ENCODE results near the gene LIMA1.
"Not testable (repeated sequence)": the region's sequence is repeated elsewhere in the genome, so short reads cannot be mapped to it uniquely, and the experiment has no call there.

The LIMA1 gene

DNA sequence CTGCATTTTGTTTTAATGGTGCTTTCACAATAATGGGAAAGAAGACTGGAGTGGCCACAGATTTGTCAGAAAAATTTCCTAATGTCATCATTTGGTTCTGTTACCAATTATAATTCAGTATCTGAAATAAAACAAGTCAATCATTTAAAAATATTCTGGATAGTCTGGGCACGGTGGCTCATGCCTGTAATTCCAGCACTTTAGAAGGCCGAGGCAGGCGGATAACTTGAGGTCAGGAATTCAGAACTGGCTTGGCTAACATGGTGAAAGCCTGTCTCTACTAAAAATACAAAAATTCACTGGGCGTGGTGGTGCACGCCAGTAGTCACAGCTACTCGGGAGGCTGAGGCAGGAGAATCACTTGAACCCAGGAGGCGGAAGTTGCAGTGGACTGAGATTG lies 4.0 kb upstream of the LIMA1 start:
- DNase-seq (ENCODE audit: low read depth) = no peak

DNA sequence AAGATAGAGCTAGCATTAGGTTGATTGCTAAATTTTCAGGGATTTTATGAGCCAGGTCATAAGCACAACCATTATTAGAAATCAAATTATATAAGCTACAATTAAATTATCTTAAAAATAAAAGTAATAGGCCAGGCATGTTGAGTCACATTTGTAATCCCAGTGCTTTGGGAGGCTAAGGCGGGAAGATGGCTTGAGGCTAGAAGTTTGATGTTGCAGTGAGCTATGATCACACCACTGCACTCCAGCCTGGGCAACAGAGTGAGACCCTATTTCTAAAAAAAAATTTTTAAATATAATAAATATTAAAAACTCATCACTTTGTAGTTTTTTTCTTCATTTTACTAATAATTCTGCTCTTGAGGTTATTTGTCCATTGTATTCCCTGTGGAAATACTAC lies 1.9 kb upstream of the LIMA1 start:
- DNase-seq (ENCODE audit: low read depth) = no peak

DNA sequence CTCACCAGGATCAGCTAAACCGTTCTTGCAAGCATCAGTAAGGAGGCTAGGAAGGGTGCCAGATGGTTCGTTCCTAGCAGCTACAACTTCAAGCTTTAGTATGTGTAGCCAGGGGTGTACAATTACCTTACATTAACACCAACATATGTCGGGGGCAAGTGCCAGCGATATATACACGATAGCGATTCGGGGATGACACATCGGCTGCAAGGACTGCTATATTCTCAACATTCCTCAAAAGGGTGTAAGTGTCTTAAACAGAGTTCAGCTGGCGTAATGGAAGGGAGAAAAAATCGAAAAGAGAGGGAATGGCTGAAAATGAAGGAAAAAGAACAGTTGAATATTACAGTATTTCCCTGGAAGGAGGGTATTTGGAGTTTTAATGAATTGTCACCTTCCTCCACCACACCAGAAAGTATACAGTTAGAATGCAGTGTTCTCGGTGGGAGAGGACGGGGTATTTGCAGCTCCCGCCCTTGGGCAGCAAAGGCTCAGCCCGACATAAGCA lies 545 bp downstream of the LIMA1 start:
- no peak for DNase-seq (ENCODE audit: low read depth)

DNA sequence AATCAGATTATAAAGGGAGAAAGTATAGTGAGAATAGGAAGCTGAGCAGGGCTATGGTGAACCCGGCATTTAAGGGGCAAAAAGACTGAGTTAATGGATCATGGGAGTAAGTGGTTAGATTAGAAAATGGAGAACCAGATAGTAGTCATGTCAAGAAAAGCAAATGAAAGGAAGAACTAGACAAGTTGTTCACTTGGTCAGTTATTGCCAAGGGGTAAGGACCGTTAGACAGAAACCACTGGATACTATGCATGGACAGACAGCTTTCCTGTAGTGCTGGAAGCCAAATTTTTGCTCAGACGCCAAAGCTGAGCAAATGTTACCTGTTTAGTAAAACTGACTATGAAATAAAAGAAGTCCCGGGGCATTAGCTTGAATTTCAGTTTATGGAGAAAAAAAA lies 3.8 kb downstream of the LIMA1 start:
- no peak for DNase-seq (ENCODE audit: low read depth)

DNA sequence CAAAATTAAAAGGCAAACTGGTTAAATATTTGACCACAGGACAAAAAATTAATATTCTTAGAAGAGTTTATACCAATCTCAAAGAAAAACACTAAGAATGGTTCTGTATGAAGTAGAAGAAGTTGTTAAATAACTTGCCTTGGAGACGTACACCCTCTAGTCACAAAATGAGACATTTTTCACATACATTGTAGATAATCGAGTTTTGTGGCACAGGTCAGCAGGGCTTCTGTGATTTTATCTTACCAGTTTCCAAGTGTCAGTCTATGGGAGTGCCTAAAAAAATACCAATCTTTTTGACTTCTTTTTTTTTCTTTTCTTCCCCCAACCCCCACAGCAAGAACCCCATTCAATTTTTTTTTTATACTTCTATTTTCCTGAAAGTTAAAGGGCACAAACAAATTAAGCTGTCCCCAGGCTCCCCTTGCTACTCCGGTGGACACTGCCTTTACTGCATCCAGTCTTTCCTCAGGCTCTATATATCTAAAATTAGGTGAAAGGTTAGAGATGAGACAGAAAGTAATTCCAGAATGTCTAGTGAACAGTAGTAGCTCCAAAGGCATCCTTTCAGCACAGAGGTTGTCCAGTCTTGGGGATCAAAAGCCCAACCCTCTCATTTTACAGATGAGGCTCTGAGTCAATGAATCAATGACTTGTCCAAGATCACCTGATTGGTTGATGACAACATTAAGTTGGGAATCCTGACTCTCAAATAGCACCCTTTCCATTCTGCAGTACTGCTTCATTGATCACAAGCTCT lies 6.2 kb downstream of the LIMA1 start:
- no peak for DNase-seq (ENCODE audit: low read depth)

DNA sequence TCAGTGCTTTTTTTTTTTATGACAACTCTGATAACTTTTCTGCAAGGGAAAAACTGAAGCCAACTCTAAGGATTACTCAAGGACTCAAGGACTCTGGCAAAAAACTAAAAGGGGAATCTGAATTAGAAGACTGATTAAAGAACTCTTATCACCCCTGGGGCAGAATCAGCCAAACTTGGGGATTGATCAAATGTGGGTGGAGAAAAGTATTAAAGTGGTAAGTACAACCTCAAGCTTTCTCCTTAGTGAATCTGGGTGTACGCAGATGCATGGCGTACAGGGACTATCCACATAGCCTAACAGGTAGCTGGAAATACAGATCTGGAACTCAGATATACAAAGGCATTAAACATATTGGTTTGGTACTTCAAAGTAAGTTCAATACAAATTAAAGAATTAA lies 7.3 kb downstream of the LIMA1 start:
- no peak for DNase-seq (ENCODE audit: low read depth)

DNA sequence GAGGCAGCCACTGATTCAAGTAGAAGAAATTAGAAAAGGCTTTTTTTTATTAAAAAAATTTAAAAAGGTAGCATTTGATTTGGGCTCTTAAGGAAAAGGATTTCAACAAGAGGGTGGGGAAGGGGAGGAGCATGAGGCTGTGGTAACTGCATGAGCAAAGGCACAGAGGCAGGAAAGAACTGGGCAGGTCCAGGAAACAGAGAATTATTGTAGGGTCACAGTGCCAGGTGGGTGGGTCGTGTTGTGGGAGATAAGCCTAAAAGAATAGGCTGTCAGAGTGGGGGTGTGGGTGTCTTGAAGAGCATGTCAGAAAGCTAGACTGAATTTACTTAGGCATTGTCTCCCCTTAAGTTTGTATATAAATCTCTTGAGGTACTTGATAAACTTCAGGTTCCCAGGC lies 7.8 kb downstream of the LIMA1 start:
- no peak for DNase-seq (ENCODE audit: low read depth)

DNA sequence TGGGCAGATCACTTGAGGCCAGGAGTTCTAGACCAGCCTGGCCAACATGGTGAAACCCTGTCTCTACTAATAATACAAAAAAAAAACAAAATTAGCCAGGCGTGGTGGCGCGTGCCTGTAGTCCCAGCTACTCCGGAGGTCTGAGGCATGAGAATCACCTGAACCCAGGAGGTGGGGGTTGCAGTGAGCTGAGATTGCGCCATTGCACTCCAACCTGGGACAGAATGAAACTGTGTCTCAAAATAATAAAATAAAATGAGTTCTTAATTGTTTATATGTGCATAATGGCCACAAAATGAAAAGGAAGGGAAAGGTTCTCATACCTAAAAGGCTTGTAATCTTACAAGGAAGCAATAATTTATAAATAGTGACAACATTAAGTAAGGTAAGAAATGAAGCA lies 8.2 kb downstream of the LIMA1 start:
- not testable (repeated sequence) for DNase-seq (ENCODE audit: low read depth)

DNA sequence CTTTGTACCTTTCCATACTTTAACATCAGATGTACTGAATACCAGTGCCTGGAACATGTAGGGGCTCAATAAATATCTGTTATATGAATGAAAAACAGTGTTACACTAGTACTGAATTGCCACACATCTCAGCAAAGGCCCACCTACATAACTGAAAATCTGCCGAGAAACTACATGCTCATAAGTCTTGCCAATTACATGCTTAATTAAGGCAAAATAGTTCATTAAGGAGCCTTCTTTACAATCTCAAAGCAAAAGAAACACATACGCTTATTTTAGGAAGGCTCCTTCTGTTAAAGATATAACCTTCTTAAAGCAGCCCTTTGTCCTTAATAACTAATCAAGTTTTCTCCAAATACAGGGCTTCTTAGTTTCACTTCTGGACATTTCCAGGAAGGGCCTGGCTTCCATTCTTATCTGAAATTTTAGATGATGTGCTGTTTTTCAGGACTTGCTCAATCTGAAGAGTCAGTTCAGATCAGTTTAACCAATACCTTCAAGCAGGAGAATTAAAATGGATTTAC lies 11.5 kb downstream of the LIMA1 start:
- DNase-seq (ENCODE audit: low read depth) = no peak

DNA sequence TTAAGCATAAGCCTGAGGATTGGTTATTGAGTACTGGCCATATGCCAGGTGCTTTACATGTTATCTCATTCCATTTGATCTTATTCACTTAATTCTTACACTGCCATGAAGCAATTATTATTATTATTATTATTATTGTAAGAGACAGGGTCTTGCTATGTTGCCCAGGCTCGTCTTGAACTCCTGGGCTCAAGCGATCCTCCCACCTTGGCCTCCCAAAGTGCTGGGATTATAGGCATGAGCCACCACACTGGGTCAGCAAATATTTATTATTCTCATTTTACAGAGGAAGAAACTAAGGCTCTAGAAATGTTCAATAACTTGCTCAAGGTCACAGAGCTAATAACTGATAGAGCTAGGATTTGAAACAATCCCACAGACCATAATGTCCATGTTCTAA lies 14.8 kb downstream of the LIMA1 start:
- no peak for DNase-seq (ENCODE audit: low read depth)

DNA sequence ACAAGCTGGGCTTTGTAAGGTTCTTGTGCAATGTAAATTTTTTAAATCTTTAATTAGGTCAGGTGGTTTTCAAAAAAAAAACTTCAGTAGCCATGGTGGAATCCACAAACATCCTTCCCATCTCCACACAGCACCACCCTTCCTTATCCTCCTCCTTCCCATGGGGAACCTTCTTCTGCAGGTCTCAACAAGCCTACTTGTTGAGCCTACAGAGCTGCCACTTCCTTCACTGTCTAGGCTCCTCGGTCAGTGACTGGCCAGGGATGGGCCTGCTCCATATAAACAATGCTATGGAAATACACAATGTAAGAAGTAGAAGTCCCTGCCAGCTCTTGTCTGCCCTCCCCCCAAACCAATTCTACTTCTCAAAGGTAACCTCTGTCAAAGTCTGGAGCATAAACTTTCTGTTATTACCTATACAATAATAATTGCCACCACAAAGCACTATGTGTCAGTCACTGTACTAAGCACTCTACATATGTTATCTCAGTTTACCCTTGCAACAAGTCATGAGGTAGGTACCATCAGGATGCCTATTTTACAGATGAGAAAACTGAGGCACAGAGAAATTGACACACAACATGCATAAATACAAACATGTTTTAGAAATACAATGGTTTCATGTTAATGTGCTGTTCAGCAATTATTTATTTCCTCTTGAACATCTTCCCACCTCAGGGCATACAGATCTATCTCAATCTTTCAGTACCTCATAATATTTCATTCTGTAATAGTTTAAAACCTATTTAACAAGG lies 17.4 kb downstream of the LIMA1 start:
- no peak for DNase-seq (ENCODE audit: low read depth)

DNA sequence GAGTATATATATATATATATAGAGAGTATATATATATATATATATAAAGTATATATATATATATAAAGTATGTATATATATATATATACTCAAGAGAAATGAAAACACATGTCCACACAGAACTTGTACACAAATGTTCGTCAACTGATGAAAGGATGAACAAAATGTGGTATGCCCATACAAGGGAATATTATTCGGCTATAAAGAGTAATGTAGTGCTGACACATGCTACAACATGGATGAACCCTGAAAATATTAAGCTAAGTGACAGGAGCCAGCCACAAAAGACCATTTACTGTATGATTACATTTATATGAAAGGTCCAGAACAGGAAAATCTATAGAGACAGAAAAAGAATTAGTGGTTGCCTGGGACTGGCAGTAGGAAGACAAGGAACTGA lies 19.5 kb downstream of the LIMA1 start:
- no peak for DNase-seq (ENCODE audit: low read depth)

DNA sequence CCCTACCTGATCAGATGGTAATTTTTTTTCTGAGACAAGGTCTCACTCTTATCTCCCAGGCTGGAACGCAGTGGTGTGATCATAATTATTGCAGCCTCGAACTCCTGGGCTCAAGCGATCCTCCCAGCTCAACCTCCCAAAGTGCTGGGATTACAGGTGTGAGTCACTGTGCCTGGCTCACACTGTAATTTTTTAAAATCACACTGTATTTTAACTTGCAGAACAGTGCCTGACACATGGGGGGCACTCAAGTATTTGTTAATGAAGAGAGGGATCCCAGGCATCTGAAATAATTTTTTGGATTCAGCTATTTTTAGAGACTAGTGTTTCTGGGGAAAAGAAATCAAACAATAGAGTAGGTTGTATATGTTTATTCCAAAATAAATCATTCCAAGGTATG lies 21.7 kb downstream of the LIMA1 start:
- no peak for DNase-seq (ENCODE audit: low read depth)

DNA sequence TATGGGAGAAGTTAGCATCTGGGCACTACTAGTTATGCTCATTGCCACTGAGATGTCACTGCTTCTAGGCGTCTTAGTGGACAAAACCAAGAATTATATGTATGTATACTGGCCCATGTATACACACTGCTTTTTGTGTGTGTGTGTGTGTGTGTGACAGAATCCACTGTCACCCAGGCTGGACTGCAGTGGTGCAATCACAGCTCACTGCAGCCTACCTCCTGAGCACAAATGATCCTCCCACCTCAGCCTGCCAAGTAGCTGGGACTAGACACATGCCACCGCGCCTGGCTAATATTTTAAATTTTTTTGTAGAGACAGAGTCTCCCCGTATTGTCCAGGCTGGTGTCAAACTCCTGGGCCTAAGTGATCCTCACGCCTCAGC lies 25.2 kb downstream of the LIMA1 start:
- no peak for DNase-seq (ENCODE audit: low read depth)

DNA sequence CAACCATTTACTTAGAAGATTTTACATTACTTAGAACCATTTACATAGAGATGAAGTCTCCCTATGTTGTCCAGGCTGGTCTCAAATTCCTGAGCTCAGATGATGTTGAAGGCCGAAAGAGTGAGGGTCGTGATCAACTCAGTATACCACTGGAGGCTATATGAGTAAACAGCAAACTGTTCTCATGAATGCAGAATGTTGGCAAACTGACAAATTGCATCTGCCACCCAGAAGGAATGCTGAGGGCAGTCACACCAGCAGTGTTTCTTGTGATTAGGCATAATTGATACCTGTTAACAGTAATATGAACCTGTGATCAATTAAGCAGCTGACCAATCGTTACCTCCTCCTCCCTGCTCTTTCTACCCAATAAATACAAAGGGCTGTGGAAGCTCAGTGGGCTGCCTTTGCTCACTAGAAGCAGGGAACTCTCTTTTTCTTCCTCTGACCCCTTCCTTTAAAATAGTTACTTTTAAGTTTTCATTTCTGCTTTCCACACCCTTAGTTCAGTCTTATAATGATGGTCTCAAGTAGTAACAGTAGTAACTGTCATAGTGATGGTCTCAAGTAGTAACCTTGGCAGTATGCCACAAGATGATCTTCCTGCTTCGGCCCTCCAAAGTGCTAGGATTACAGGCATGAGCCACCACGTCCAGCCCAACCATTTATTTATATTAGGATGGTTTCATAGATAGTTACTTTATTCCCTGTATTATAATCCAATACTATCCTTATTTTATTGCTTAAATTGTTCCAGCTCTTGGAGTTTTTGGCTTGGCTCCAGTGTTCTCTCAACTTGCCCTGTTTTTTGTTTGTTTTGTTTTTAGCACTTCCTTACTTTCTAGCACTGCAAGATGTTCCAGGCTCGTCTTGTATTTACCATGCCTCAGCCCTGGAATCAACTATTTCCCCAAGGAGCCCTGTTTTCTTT lies 25.8 kb downstream of the LIMA1 start:
- no peak for DNase-seq (ENCODE audit: low read depth)

DNA sequence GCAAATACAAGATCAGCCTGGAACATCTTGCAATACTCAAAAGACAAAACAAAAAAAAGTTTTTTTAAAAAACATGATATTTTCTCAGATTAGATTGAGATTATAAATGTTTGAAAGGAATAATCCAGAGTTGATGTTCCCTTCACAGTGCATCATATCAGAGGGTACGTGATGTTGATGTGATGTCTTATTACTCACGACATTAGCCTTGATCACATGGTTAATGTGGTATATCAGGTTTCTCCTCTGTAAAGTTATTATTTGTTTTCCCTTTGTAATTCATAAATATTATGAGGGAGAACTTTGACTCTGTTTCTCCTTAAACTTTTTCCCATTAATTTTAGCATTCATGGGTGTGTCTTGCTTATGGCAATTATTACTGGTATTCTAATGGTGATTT lies 26.6 kb downstream of the LIMA1 start:
- DNase-seq (ENCODE audit: low read depth) = no peak

DNA sequence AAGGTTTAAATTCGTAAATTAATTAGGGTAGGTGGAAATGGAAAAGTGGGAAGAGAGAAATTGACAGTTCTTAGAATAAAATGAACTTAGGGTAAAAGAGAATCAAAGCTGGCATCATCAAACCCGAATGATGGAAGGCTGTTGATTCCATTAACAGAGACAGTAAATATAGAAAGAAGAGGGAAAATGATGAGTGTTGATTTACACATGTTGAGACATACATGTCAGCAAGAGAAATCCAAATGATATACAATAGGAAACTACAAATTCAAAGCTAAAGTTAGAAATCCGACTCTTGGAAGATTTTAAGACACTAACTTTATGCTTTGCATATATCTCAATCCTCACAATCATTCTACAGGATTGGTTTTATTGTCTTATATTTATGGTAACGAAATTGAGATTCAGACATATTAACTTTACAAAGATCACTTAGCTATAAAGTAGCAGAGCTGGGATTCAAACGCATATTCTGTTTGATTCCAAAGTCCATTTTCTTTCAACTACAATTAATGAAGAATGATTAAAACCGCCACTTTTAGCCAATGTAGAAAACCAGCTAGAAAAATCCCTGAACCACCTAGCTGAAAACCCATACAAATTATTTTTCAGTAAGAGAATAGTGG lies 30.2 kb downstream of the LIMA1 start:
- DNase-seq (ENCODE audit: low read depth) = no peak

DNA sequence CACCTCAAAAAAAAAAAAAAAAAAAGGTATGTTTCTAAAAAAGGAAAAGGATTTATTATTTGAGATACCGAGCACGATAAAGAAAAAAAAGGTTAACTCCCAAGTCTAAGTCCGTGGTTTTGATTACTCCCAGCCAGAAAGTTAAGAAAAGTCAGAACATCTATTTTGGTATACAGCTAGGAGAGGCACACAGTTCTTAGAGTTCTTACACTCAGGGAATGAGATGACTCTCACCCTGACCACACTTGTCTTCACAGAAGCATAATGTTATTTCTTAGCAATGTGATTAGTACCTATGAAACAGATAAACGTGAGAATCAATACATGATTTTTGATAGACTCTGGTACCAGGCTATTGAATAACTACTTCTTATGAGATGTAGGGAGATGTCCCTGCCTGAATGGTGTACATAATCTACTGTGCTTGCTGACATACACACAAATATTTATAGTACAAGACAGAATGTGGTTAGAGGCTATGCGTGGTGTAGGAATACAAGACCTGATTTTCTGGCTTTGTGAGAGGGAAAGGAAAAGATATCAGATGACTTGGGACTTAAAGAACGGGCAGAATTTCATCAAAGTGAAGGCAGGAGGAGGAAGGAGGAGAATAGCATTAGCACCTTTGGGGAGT lies 31.6 kb downstream of the LIMA1 start:
- DNase-seq (ENCODE audit: low read depth) = no peak

DNA sequence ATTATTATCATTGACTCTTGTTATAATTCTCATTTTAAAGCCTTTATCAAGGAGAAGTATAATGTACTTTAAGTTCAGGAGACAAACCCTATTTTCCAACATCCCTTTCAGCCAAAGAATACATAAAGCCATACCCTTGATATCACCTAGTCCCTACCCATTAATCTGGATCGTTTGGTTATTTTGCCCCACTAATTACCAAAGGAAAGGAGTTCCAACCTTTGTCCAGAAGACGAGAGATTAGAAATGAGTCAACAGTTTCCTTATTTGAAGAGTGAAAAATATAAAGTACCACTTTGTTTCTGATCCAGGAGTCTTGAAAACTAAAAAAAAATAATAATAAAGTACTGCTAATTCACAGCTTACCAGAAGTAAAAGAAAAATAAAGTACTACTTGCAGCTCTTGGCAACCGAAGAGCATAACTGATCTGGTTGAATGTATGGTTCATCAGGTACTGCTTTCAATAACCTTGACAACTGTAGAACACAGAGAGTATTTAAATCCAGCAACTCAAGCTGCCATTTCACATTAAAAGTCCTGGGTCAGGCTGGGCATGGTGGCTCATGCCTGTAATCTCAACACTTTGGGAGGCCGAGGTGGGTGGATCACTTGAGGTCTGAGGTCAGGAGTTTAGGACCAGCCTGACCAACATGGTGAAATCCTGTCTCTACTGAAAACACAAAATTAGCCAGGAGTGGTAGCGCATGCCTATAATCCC lies 33.7 kb downstream of the LIMA1 start:
- no peak for DNase-seq (ENCODE audit: low read depth)

DNA sequence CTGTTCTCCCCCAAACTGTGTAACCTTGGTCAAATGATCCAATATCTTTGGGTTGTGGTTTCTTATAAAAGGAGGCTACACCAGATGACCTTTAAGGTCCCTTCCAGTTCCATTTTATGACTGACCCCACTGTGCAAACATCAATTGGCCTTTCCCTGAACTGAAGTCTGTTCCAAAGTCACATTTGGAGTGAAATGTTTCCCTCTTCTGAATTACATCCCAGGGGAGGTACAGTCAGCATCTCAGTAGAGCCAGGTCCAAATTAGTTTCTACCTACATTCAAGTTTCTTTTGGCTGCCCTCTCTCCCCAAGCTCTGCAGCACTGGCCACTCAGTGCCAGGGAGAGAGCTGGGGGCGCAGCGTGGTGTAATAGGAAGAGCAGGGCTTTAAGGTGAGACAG lies 34.4 kb downstream of the LIMA1 start:
- DNase-seq (ENCODE audit: low read depth) = no peak

DNA sequence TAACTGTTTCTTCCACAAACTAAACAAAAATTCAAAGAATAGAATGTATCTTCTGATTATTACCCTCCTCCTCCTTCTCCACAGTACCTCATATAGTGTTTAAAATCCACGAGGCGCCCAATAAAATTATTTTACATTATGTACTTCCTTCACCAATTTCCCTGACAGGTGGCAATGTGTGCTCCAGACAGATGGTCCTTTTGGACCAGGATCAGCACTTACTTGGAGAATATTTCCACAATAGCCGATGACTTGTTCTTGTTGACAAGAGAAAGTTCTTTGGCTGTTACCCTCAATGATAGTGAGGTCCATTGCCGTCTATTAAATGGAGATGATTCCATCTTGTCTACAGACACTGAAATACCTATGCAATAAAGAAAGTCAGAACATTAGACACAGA lies 34.9 kb downstream of the LIMA1 start:
- DNase-seq (ENCODE audit: low read depth) = no peak

All from stimulated activated CD8-positive, alpha-beta memory T cell treated with anti-CD3 and anti-CD28 coated beads, Interleukin-7, amount 100 ng/mL, for 24 hours (primary cell).